ENCODE measurements around the gene CIDEC.

CIDEC gene

GRCh38 chr3:9831253-9831652 lies 48.8 kb downstream of the CIDEC start:
- Histone ChIP-seq H3K27me3 (no peaks in the 10 kb centered on the region), H3K4me1 (peaks cover 0 to 9% (median 2%) of the 10 kb centered on the region in 10 experiments; a peak in 1 of 20 replicates), H3K36me3 (peaks cover 46 to 94% (median 64%) of the 10 kb centered on the region in 11 experiments), H3K9ac (no peak overlapping the region), H4K20me1 (peaks cover 0 to 20% (median 0%) of the 10 kb centered on the region in 11 experiments; a peak in 3 of 22 replicates), H3K9me3 (replicated peaks in 1 of 11) (no peaks in the 10 kb centered on the region), H3K4me3 (no peak overlapping the region), H3K4me2 (no peak overlapping the region), H3K27ac (no peak overlapping the region)
- TF ChIP-seq Cebpa-rat (IDR thresholded peaks at IDR 0.05) = no peak

GRCh38 chr3:9828801-9829755 lies 51.0 kb downstream of the CIDEC start:
- H3K4me3 ChIP-seq = no peak overlapping the region
- H3K4me2 ChIP-seq = no peak overlapping the region
- 0 out of 22 replicates have a peak overlapping the region, but pooled peaks of 1 of the 11 experiments have one; percentile 4 for H3K9ac ChIP-seq
- H3K27me3 ChIP-seq = no peaks in the 10 kb centered on the region
- no peaks in the 10 kb centered on the region for H3K9me3 ChIP-seq (replicated peaks in 1 of 11)
- TF ChIP-seq Cebpa-rat (IDR thresholded peaks at IDR 0.05) = no peak
- no peak overlapping the region for H3K27ac ChIP-seq
- peaks cover 0 to 9% (median 2%) of the 10 kb centered on the region in 10 experiments; a peak in 1 of 20 replicates for H3K4me1 ChIP-seq
- H4K20me1 ChIP-seq = peaks cover 0 to 20% (median 0%) of the 10 kb centered on the region in 11 experiments; a peak in 3 of 22 replicates
- peaks cover 24 to 78% (median 46%) of the 10 kb centered on the region in 11 experiments for H3K36me3 ChIP-seq

GRCh38 chr3:9826815-9827573 lies 53.1 kb downstream of the CIDEC start:
- no peak overlapping the region for H3K9ac ChIP-seq
- peaks cover 0 to 9% (median 0%) of the 10 kb centered on the region in 11 experiments; a peak in 2 of 22 replicates for H4K20me1 ChIP-seq
- no peaks in the 10 kb centered on the region for H3K9me3 ChIP-seq (replicated peaks in 1 of 11)
- no peak overlapping the region for H3K4me3 ChIP-seq
- no peak overlapping the region for H3K27ac ChIP-seq
- H3K36me3 ChIP-seq = peaks cover 10 to 57% (median 31%) of the 10 kb centered on the region in 11 experiments; a peak in 20 of 22 replicates
- H3K4me2 ChIP-seq = no peak overlapping the region
- TF ChIP-seq Cebpa-rat (IDR thresholded peaks at IDR 0.05) = no peak
- H3K27me3 ChIP-seq = no peaks in the 10 kb centered on the region
- H3K4me1 ChIP-seq = peaks cover 0 to 9% (median 2%) of the 10 kb centered on the region in 10 experiments; a peak in 1 of 20 replicates

GRCh38 chr3:9825451-9826040 lies 54.5 kb downstream of the CIDEC start:
- no peaks in the 10 kb centered on the region for H3K27me3 ChIP-seq
- no peak overlapping the region for H3K9ac ChIP-seq
- no peak overlapping the region for H3K4me3 ChIP-seq
- H3K4me2 ChIP-seq = no peak overlapping the region
- peaks cover 0 to 9% (median 0%) of the 10 kb centered on the region in 11 experiments; a peak in 2 of 22 replicates for H4K20me1 ChIP-seq
- no peak for TF ChIP-seq Cebpa-rat (IDR thresholded peaks at IDR 0.05)
- H3K9me3 ChIP-seq (replicated peaks in 1 of 11) = no peaks in the 10 kb centered on the region
- no peak overlapping the region for H3K27ac ChIP-seq
- peaks cover 10 to 42% (median 22%) of the 10 kb centered on the region in 11 experiments; a peak in 20 of 22 replicates for H3K36me3 ChIP-seq
- H3K4me1 ChIP-seq = peaks cover 0 to 9% (median 2%) of the 10 kb centered on the region in 10 experiments; a peak in 1 of 20 replicates

- Histone ChIP-seq H3K36me3 (peaks cover 0 to 22% (median 0%) of the 10 kb centered on the region in 11 experiments; a peak in 6 of 22 replicates), H3K9ac (no peak overlapping the region)
These were observed 59.1 kb downstream of the CIDEC start for GRCh38 chr3:9820946-9821345.

GRCh38 chr3:9820543-9820942 lies 59.5 kb downstream of the CIDEC start:
- Histone ChIP-seq H3K9ac (no peak overlapping the region), H3K27me3 (no peaks in the 10 kb centered on the region), H3K36me3 (peaks cover 0 to 24% (median 0%) of the 10 kb centered on the region in 11 experiments; a peak in 6 of 22 replicates)

More at GRCh38 chr3:9820946-9821345, 59.1 kb downstream of the CIDEC start:
- no peaks in the 10 kb centered on the region for H4K20me1 ChIP-seq
- H3K27me3 ChIP-seq = no peaks in the 10 kb centered on the region
- no peaks in the 10 kb centered on the region for H3K9me3 ChIP-seq (replicated peaks in 1 of 11)
- H3K4me3 ChIP-seq = no peak overlapping the region
- no peak overlapping the region for H3K4me2 ChIP-seq
- no peak for TF ChIP-seq Cebpa-rat (IDR thresholded peaks at IDR 0.05)
- no peak overlapping the region for H3K27ac ChIP-seq
- H3K4me1 ChIP-seq = no peaks in the 10 kb centered on the region

GRCh38 chr3:9818666-9819335 lies 61.3 kb downstream of the CIDEC start:
- no peaks in the 10 kb centered on the region for H3K27me3 ChIP-seq
- H3K4me3 ChIP-seq = no peak overlapping the region
- no peak overlapping the region for H3K27ac ChIP-seq
- no peak overlapping the region for H3K4me2 ChIP-seq
- no peaks in the 10 kb centered on the region for H3K4me1 ChIP-seq
- no peak for TF ChIP-seq Cebpa-rat (IDR thresholded peaks at IDR 0.05)
- H4K20me1 ChIP-seq = no peaks in the 10 kb centered on the region
- H3K36me3 ChIP-seq = peaks cover 0 to 33% (median 4%) of the 10 kb centered on the region in 11 experiments; a peak in 12 of 22 replicates
- no peak overlapping the region for H3K9ac ChIP-seq
- no peaks in the 10 kb centered on the region for H3K9me3 ChIP-seq (replicated peaks in 1 of 11)

More at GRCh38 chr3:9820543-9820942, 59.5 kb downstream of the CIDEC start:
- Histone ChIP-seq H3K4me1 (no peaks in the 10 kb centered on the region), H3K27ac (no peak overlapping the region), H3K9me3 (replicated peaks in 1 of 11) (no peaks in the 10 kb centered on the region), H3K4me2 (no peak overlapping the region), H4K20me1 (no peaks in the 10 kb centered on the region), H3K4me3 (no peak overlapping the region)
- TF ChIP-seq Cebpa-rat (IDR thresholded peaks at IDR 0.05) = no peak

GRCh38 chr3:9817436-9817835 lies 62.6 kb downstream of the CIDEC start:
- H4K20me1 ChIP-seq = no peaks in the 10 kb centered on the region
- H3K9me3 ChIP-seq (replicated peaks in 1 of 11) = no peaks in the 10 kb centered on the region
- TF ChIP-seq Cebpa-rat (IDR thresholded peaks at IDR 0.05) = no peak
- no peaks in the 10 kb centered on the region for H3K4me1 ChIP-seq
- no peak overlapping the region for H3K9ac ChIP-seq
- H3K4me3 ChIP-seq = no peak overlapping the region
- H3K36me3 ChIP-seq = peaks cover 0 to 47% (median 17%) of the 10 kb centered on the region in 11 experiments; a peak in 17 of 22 replicates
- no peaks in the 10 kb centered on the region for H3K27me3 ChIP-seq
- no peak overlapping the region for H3K27ac ChIP-seq
- no peak overlapping the region for H3K4me2 ChIP-seq

Data from BLaER1 treated with 17β-estradiol and CSF1 and Interleukin-3, amounts not matched to agents 10 nM and 100 nM (cell line).